Caco-2 (cell line): ENCODE results near the gene FLCN. TPM values are rescaled to one million over a fixed set of nuclear protein-coding genes. Genes with fewer than 3 reads are reported as not detected.

ENCODE experiments used
- BruUV-seq: library from RNA; stranded (reverse); fragments of 400-500 nt; replicated peaks from 2 replicates; lab custom pipeline; 2021; lab: Mats Ljungman, UMichigan
- CTCF ChIA-PET: fragments of 300-600 bp; sonication (Branson Sonifier 250); formaldehyde crosslinking; loops from one replicate; lab custom pipeline; 2022; ENCODE audit warnings: antibody characterized with exemption; lab: Charles Lee
- POLR2A ChIA-PET: fragments of 300-600 bp; sonication (Branson Sonifier 250); formaldehyde crosslinking; loops from one replicate; lab custom pipeline; 2022; ENCODE audit warnings: antibody characterized with exemption; lab: Charles Lee
- DNase-seq, 2 experiments: peaks; one replicate each; pipeline versions ENCODE4 v3.0.0 to v3.0.0-alpha.2; 2020 to 2022
- H3K27me3 ChIP-seq: replicated peaks from 2 replicates; pipeline ENCODE4 v1.6.0; 2011; ENCODE audit warnings: low read length; ENCODE audit not compliant: control insufficient read depth, insufficient read depth
- H3K36me3 ChIP-seq: 2 replicates; pipeline ENCODE4 v1.5.1; 2011; ENCODE audit warnings: low read length; ENCODE audit not compliant: control insufficient read depth, insufficient read depth
- H3K4me1 ChIP-seq: fragments of 250-450 bp; sonication (Bioruptor Pico); 2 replicates; pipeline ENCODE4 v1.5.1; 2020; ENCODE audit warnings: mild to moderate bottlenecking
- H3K4me3 ChIP-seq: 2 replicates; pipeline ENCODE4 v1.5.1; 2011; ENCODE audit warnings: low read depth, mild to moderate bottlenecking, control low read depth, low read length
- H3K9me3 ChIP-seq: fragments of 250-450 bp; sonication (Bioruptor Pico); 2 replicates; pipeline ENCODE4 v1.5.1; 2020; ENCODE audit warnings: mild to moderate bottlenecking, moderate library complexity
- H3K27ac Mint-ChIP-seq: one replicate; pipeline ENCODE4 v1.8.0; 2022; ENCODE audit warnings: mixed read lengths; ENCODE audit not compliant: unreplicated experiment
- H3K27me3 Mint-ChIP-seq: one replicate; pipeline ENCODE4 v1.8.0; 2022; ENCODE audit warnings: mixed read lengths; ENCODE audit not compliant: insufficient read depth, unreplicated experiment
- H3K36me3 Mint-ChIP-seq: one replicate; pipeline ENCODE4 v1.8.0; 2022; ENCODE audit warnings: mild to moderate bottlenecking, mixed read lengths; ENCODE audit not compliant: insufficient read depth, unreplicated experiment
- H3K4me1 Mint-ChIP-seq: one replicate; pipeline ENCODE4 v1.8.0; 2022; ENCODE audit warnings: low read depth, mixed read lengths; ENCODE audit not compliant: unreplicated experiment
- H3K4me3 Mint-ChIP-seq: one replicate; pipeline ENCODE4 v1.8.0; 2022; ENCODE audit warnings: mild to moderate bottlenecking, moderate library complexity, mixed read lengths; ENCODE audit not compliant: unreplicated experiment
- H3K9me3 Mint-ChIP-seq: one replicate; pipeline ENCODE4 v1.8.0; 2022; ENCODE audit warnings: mixed read lengths; ENCODE audit not compliant: unreplicated experiment
- intact Hi-C: fragments of 100-400 bp; cut with micrococcal nuclease; formaldehyde crosslinking; loops from one replicate; pipeline ENCODE4 v1.10.0; 2022; ENCODE audit not compliant: unreplicated experiment
- total RNA-seq: library from RNA; stranded (reverse); gene quantifications from 2 replicates; pipeline ENCODE4 v1.2.3, GENCODE V29; 2022
- TF ChIP-seq, protein P1 (sequence below), 2 experiments: fragments of 200-600 bp in 1 of 2; IDR thresholded peaks; 1 replicate in 1 of 2; 2 replicates in 1 of 2; pipeline versions ENCODE4 v1.5.1 to v1.8.0; 2011 to 2022; ENCODE audit warnings: antibody characterized with exemption in 1 of 2, control low read depth in 1 of 2, inconsistent platforms in 1 of 2, low read depth in 1 of 2, low read length in 1 of 2, mild to moderate bottlenecking in 1 of 2, moderate library complexity in 1 of 2; ENCODE audit not compliant: insufficient read depth in 1 of 2, severe bottlenecking in 1 of 2, unreplicated experiment in 1 of 2

FLCN gene
- total RNA-seq, 1 experiment from 2014 or later: 69.0 TPM

DNA sequence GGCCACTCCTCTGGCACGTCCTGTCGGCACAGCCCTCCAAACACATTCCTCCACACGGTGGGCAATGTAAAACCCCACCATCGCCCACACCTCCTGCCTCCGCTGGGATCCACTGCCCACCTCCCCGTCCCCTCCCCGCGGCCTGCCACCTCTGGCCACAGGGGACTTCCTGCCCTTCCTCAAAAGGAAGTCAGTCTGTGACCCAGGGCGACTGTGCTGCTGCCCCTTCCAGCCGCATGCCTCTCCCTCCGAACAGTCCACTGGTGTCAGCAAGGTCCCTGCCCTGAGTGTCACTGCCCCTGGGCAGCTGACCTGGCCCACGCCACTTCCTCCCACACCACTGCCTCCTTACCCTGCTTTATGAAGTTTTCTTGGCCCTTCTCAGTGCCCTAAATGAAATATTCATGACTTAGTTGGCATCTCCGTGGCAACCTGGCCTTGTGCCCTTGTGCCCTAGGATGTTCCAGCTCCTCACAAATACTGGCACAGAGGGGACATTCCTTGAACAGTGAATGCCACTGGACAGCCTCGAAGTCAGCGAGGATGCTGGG lies 32.9 kb downstream of the FLCN start:
- H3K36me3 ChIP-seq: peaks cover 4% of the 10 kb centered on the region
- H3K4me3 Mint-ChIP-seq: peak overlapping the region; percentile 81
- peaks cover 19% of the 10 kb centered on the region for H3K36me3 Mint-ChIP-seq
- peaks cover 7% of the 10 kb centered on the region; the same call in 1 of the 2 replicates for H3K4me1 ChIP-seq
- intact Hi-C loops: no loop called here
- no peaks in the 10 kb centered on the region for H3K9me3 ChIP-seq
- H3K27me3 Mint-ChIP-seq: no peaks in the 10 kb centered on the region
- ChIA-PET CTCF (no interaction called here), POLR2A (no interaction called here)
- no peaks in the 10 kb centered on the region for H3K9me3 Mint-ChIP-seq
- H3K4me1 Mint-ChIP-seq: peaks cover 5% of the 10 kb centered on the region
- TF ChIP-seq, protein P1, sequence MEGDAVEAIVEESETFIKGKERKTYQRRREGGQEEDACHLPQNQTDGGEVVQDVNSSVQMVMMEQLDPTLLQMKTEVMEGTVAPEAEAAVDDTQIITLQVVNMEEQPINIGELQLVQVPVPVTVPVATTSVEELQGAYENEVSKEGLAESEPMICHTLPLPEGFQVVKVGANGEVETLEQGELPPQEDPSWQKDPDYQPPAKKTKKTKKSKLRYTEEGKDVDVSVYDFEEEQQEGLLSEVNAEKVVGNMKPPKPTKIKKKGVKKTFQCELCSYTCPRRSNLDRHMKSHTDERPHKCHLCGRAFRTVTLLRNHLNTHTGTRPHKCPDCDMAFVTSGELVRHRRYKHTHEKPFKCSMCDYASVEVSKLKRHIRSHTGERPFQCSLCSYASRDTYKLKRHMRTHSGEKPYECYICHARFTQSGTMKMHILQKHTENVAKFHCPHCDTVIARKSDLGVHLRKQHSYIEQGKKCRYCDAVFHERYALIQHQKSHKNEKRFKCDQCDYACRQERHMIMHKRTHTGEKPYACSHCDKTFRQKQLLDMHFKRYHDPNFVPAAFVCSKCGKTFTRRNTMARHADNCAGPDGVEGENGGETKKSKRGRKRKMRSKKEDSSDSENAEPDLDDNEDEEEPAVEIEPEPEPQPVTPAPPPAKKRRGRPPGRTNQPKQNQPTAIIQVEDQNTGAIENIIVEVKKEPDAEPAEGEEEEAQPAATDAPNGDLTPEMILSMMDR (IDR thresholded peaks at IDR 0.05; ENCODE audit: insufficient read depth in 1 of 2, low read depth in 1 of 2, low read length in 1 of 2, severe bottlenecking in 1 of 2, unreplicated experiment in 1 of 2): no peak
- DNase-seq: no peak
- H3K27ac Mint-ChIP-seq: no peak overlapping the region
- no peaks in the 10 kb centered on the region for H3K27me3 ChIP-seq
- BruUV-seq: no TSS peak
- H3K4me3 ChIP-seq: no peak overlapping the region

DNA sequence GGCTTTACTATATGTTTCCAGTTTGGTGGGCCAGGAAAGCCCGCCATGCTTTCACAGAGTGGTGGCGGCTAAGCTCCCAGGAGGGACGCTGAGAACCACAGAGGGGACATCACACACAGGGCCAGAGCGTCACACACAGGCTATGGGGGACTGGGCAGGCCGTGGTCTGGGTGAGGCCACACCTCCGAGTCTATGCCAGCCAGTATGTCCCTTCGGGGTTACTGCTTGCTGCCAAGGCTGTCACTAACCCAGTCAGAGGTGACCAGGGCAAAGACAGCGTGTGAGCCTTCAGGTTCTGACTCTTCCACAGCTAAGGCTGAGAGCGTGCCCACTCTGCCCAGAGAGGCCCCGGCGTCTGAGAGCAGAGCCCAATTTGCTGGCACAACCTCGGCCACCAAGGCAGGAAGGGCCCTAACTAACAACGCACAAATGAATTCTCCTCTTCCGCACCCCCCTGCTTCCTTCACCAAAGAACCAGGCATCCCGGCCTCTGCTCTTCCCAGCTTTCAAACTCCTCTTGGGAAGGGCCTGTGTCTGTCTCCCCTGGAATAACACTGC lies 33.7 kb downstream of the FLCN start:
- no peaks in the 10 kb centered on the region for H3K9me3 Mint-ChIP-seq
- Histone ChIP-seq H3K4me1 (peaks cover 7% of the 10 kb centered on the region; the same call in 1 of the 2 replicates), H3K27me3 (no peaks in the 10 kb centered on the region), H3K9me3 (no peaks in the 10 kb centered on the region), H3K36me3 (peaks cover 4% of the 10 kb centered on the region), H3K4me3 (no peak overlapping the region)
- DNase-seq: no peak
- BruUV-seq: no TSS peak
- H3K4me3 Mint-ChIP-seq: no peak overlapping the region
- ChIA-PET CTCF (no interaction called here), POLR2A (no interaction called here)
- H3K27me3 Mint-ChIP-seq: no peaks in the 10 kb centered on the region
- intact Hi-C loops: no loop called here
- TF ChIP-seq, protein P1 (IDR thresholded peaks at IDR 0.05; ENCODE audit: insufficient read depth in 1 of 2, low read depth in 1 of 2, low read length in 1 of 2, severe bottlenecking in 1 of 2, unreplicated experiment in 1 of 2): no peak
- H3K36me3 Mint-ChIP-seq: peaks cover 19% of the 10 kb centered on the region
- H3K27ac Mint-ChIP-seq: no peak overlapping the region
- peaks cover 5% of the 10 kb centered on the region for H3K4me1 Mint-ChIP-seq

- Mint-ChIP-seq H3K9me3 (no peaks in the 10 kb centered on the region), H3K4me3 (no peak overlapping the region), H3K4me1 (peaks cover 5% of the 10 kb centered on the region), H3K27me3 (no peaks in the 10 kb centered on the region), H3K36me3 (peaks cover 28% of the 10 kb centered on the region), H3K27ac (no peak overlapping the region)
- BruUV-seq: no TSS peak
- no peaks in the 10 kb centered on the region for H3K9me3 ChIP-seq
- CTCF ChIA-PET: no interaction called here
- TF ChIP-seq, protein P1 (IDR thresholded peaks at IDR 0.05; ENCODE audit: insufficient read depth in 1 of 2, low read depth in 1 of 2, low read length in 1 of 2, severe bottlenecking in 1 of 2, unreplicated experiment in 1 of 2): no peak
- peaks cover 4% of the 10 kb centered on the region for H3K36me3 ChIP-seq
- no peaks in the 10 kb centered on the region for H3K27me3 ChIP-seq
- peaks cover 7% of the 10 kb centered on the region; the same call in 1 of the 2 replicates for H3K4me1 ChIP-seq
- POLR2A ChIA-PET: no interaction called here
- no peak for DNase-seq
- intact Hi-C loops: no loop called here
- H3K4me3 ChIP-seq: no peak overlapping the region
Observed at GRCh38 chr17:17201907-17202306, 35.1 kb downstream of the FLCN start.
